ENCODE data around the gene SLAMF6. TPM values are rescaled to one million over a fixed set of nuclear protein-coding genes. Genes with fewer than 3 reads are reported as not detected.
A peak's percentile ranks its signal among the peaks of the same experiment; 100 is the strongest.
"Not testable (repeated sequence)": the region's sequence is repeated elsewhere in the genome, so short reads cannot be mapped to it uniquely, and the experiment has no call there.

Gene SLAMF6
- polyA plus RNA-seq, 10 donors, result 0.09 to 3.0 (median 0.15) TPM; not detected in 1

DNA sequence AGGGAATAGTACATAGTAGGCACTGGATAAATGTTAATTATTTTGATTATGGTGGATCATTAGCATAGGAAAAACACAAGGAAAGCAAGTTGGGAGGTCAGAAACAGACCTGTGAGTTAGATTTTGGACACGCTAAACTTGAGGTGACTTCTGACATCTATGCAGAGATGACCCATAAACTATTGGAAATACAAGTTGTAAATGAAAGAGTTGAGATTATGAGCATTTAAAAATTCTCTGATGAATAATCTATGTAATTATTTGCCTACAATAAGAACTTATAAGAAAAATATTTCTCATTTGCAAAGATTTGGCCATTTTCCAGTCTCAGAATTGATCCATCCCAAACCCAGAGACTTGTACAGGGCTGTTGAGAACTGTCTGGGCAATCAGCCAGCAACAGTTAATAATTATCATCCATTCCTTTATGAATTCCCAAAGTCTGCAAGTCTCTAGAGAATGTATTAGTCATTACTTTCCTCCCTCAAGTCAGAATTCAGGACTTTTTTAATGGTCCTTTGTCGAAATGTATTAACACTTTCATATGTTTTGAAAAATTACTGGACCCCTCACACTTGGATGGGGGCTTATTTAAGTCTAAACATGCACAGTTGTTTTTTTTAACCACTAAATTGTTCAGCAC, 19.4 kb upstream of the SLAMF6 start:
- DNase-seq, result no peak

DNA sequence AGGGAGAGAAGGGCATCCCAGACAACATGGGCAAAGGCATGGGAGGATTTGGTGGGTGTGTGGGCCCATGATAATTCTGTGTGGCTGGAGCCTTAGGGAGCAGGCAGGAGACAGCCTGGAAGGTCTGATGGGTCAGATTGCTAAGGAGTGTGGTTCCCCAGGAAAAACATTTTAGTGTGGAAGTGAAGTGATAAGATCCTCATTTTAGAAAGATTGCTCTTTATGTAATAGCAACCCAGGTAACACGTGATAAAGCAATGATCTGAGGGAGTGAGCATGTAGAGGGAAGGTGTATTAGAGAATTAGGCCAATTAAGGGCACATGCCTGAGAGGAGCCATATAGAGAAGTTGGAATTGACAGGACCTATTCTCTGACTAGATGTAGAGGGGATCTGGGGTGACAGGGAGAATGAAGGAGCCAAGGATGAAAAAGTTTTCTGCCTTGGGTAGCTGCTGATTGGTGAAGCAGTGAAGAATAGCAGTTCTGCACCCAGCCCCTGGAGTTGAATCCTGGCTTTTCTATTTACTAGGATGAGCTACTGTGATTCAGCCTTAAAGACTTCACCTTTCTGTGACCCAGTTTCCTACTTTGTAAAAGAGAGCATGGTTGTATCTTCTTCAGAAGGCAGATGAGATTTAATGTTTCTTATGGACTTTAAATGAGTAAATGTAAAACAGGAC, 18.7 kb upstream of the SLAMF6 start:
- DNase-seq, result no peak

DNA sequence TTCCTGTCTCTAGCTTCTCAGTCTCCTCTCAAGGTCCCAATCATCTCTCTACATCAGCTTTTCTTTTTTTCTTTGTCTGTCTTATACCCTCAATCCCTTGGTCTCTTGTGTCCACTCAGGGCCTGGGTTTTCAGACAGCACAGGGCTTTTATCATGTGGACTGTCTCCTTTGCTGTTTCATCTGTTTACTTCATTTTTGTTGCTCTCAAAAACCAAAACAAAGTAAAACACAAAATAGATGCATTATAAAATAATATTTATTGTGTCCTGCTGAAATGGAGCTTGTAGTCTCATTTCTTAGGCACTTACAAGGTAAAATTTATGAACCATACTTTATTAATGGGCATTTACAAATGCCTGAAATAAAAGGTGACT, 17.8 kb upstream of the SLAMF6 start:
- DNase-seq, result no peak

DNA sequence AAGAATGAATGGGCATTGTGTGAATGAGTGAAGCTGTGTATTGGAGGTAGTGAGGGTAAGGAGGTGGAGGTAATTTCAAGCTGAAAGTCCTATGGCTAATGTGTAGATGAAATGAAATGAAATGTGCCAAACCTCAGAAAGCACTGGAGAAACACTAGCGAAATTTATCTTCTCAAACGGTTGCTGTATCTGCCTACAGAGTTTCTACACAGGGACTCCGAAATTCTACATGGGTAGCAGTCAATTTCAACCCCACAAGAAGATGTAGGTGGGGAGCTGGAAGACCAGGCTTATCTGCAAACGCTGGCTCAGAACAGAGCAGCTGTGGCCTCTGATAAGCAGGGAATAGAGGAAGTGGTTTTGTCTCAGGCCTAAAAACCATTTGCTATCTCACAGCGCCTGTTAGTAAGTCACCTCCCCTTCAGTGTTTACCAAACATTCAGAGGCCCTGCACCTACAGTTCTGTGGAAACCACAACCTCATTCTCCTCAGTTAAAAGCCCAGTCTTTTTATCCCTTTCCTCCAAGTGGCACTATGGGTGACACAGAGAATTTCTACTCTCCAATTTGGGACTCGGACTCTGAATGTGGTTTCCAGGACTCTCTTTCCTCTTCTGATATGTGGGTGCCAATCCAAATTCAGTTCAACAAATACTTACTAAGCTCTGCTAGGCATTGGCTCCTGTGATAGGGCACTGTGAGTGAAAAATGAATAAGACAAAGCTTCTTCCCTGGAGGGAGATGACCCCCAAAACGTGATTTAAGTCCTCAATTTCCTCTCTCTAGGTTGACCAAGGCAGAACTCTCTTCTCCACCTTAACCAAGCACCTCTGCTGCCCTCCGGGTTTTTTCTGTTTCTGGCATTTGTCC, 17.2 kb upstream of the SLAMF6 start:
- peak in 1 of 3 donors; percentile 26 for DNase-seq

DNA sequence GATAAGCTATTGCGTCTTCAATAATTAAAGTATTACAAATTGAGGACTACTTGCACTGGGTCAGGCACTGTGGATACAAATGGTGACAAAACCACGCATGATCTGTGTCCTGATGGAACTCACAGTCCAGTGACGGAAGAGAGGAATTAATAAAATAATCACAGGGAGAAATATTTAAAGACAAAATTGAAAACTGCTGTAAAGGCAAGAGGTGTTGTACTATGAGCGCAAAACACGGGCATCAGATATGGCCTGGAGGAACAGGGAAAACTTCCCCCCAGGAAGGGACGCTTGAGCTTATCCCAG, 16.6 kb upstream of the SLAMF6 start:
- DNase-seq, result no peak

DNA sequence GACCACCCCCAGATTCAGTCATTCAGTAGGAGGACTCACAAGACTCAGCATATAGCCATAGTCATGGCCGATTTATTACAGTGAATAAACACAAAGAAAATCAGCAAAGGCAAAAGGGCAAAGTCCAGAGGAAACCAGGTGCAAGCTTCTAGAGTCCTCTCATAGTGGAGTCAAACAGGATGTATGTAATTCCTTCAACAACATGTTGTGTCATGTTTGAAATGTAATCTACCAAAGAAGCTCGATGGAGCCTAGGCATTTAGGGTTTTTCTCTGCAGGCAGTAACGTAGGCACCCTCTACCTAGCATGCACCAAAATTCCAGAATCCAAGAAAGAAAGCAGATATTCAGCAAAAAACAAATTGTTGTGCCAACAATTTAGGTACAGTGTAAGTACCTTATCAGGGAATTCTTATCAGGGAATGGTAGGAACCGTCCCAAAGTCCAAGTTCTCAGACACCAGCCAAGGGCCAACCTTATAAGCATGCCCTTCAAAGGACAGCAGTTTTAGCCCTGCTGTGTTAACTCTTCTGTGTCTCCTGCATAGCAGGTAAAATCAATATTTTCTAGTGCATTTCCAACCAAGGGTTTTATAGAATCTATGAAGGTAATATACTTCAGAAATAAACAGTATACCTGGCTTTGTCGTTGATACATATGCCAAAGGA, 16.1 kb upstream of the SLAMF6 start:
- no peak for DNase-seq

DNA sequence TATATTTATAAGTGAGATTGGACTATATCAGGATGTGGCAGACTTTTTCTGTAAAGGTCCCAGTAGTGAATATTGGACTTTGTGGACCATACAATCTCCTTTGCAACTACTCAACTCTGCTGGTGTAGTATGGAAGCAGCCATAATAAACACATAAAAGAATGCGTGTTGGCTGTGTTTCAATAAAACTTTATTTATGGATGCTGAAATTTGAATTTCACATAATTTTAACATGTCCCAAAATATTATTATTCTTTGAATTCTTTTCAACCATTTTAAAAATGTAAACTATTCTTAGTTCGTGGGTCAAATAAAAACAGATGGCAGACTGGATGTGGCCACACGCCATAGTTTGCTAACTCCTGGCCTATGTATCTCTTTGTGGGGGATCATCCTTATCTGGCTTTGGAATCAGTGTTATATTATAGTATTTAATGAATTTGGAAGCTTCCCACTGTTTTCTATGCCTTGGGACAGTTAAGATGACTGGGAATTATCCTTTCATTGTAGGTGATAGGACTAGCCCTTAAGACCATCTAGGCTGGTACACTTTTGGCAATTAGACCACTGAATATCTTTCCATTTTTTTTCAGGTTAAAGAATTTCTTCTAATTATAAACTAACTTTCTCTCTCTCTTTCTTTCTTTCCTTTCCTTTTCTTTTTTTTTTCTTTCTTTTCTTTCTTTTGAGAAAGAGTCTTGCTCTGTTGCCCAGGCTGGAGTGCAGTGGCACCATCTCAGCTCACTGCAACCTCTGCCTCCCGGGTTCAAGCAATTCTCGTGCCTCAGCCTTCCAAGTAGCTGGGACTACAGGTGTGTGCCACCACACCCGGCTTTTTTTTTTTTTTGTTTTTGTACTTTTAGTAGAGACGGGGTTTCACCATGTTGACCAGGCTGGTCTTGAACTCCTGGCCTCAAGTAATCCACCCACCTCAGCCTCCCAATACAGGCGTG, 14.9 kb upstream of the SLAMF6 start:
- no peak for DNase-seq

DNA sequence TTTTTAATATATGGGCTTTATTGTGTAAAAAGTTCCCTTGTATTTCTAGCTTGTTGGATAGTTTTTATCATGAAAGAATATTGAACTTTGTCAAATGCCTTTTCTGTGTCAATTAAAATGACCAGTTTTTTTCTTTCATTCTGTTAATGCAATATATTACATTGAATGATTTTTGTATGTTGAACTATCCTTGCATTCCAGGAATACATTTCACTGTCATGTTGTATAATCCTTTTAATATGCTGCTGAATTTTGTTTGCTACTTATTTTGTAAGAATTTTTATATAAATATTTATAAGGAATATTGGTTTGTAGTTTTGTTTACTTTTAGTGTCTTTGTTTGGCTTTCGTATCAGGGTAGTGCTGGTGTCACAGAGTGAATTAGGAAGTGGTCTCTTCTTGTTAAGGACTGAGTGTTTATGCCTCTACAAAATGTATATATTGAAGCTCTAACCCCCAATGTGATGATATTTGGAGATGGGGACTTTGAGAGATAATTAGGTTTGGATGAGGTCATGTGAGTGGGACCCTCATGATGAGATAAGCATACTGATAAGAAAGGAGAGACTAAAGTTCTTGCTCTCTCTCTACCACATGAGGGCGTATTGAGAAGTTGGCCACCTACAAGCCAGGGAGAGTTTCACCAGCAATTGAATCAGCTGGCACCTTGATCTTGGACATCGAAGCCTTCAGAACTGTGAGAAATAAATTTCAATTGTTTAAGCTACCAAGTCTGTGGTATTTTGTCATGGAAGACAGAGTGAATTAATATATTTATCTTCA, 12.0 kb upstream of the SLAMF6 start:
- no peak for DNase-seq

DNA sequence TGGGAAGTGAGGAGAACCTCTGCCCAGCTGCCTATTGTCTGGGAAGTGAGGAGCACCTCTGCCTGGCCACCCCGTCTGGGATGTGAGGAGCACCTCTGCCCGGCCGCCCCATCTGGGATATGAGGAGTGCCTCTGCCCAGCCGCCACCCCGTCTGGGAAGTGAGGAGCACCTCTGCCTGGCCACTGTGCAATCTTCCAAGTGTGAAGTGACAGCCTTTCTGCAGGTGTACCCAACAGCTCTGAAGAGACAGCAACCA, 9.4 kb upstream of the SLAMF6 start:
- not testable (repeated sequence) for DNase-seq

DNA sequence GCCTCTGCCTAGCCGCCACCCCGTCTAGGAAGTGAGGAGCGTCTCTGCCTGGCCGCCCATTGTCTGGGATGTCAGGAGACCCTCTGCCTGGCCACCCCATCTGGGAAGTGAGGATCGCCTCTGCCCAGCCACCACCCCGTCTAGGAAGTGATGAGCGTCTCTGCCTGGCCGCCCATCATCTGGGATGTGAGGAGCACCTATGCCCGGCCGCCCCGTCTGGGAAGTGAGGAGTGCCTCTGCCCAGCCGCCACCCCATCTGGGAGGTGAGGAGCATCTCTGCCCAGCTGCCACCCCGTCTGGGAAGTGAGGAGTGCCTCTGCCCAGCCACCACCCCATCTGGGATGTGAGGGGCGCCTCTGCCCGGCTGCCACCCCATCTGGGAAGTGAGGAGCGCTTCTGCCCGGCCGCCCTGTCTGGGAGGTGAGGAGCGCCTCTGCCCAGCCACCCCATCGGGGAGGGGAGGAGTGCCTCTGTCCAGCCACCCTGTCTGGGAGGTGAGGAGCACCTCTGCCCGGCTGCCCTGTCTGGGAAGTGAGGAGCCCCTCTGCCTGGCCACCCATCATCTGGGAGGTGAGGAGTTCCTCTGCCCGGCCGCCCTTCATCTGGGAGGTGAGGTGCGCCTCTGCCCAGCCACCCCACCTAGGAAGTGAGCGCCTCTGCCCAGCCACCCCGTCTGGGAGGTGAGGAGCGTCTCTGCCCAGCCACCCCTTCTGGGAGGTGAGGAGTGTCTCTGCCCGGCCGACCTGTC, 8.9 kb upstream of the SLAMF6 start:
- not testable (repeated sequence) for DNase-seq

DNA sequence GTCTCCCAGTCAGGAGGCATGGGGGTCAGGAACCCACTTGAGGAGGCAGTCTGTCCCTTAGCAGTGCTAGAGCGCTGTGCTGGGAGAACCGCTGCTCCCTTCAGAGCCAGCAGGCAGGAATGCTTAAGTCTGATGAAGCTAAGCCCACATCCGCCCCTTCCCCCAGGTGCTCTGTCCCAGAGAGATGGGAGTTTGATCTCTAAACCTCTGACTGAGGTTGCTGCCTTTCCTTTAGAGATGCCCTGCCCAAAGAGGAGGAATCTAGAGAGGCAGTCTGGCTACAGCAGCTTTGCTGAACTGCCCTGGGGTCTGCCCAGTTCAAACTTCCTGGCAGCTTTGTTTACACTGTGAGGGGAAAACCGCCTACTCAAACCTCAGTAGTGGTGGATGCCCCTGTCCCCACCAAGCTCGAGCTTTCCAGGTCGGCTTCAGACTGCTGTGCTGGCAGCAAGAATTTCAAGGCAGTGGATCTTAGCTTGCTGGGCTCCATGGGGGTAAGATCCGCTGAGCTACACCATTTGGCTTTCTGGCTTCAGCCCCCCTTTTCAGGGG, 6.4 kb upstream of the SLAMF6 start:
- DNase-seq, result not testable (repeated sequence)

DNA sequence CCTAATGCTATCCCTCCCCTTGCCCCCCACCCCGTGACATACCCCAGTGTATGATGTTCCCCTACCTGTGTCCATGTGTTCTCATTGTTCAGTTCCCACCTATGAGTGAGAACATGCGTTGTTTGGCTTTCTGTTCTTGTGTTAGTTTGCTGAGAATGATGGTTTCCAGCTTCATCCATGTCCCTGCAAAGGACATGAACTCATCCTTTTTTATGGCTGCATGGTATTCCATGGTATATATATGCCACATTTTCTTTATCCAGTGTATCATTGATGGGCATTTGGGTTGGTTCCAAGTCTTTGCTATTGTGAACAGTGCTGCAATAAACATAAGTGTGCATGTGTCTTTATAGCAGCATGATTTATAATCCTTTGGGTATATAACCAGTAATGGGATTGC, 734 bp upstream of the SLAMF6 start:
- not testable (repeated sequence) for DNase-seq

DNA sequence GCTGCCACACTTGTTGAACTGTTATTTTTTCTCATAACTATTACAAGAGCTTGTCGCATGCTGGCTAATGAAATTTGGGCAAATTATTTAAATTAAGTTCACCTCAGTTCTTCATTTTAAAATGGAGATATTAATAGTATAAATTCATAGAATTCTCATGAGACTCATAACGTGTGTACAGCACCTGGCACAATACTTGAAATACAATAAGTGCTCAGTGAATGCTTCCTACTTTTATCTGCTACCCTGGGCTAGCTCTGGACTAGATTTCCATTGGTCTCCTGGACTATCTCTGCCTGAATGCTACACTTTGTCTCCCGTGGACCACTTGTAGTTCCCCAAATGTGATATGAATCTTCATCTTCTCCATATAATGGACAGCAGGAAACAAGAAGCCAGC, 919 bp downstream of the SLAMF6 start:
- no peak for DNase-seq

DNA sequence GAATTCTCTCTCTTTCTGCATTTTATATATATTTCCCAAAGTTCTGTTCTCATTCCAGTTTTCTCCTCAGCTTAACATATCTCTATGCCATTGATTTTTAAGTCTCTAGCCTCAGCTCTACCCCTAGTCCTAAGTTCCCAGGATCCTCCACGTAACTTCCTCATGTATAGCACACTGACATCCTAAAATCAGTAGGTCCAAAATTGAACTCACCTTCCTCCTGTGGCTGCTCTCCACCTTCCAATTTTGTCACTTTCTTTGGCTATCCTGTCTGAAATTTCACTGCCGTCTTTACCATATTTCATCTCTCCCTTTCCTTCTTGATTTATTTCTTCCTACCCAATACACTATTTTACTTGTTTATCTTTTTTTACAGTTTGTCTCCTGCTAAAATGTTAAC, 1.5 kb downstream of the SLAMF6 start:
- no peak for DNase-seq

DNA sequence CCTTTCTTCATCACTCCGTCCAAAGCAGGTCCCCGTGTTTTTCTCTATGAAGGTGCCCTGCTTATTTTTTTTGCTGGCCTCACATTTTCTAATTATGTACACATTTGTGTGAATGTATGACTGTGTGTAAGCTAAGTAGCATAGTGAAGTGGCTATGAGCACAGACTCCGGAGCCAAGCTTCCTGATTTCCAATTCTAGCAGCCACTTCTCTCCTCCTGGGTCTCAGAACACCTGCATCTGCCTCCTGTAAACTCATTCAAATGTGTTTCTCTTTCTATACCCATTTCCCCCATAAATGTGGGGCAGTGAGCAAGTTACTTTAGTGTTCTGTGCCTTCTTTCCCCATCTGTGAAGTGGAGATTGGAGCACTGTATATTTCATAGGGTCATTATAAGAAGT, 2.1 kb downstream of the SLAMF6 start:
- no peak for DNase-seq

DNA sequence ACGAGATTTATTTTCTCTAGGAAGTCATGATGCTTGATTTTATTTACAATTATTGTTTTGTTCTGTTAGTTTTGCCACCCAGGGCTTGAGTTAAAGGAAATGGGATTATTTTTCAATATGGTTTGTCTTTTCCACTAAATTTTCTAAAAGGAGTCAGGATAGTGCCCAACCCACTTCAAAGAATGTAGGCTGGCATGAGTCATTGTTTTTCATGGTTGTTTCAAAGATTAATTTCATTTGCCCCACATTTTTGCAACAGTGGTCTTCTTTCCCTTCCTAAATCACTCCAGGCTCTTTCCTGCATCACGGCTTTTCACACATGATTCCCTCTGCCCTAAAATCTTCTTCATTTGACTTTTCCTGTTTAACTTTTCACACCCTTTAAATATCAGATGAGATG, 2.5 kb downstream of the SLAMF6 start:
- DNase-seq, result no peak

DNA sequence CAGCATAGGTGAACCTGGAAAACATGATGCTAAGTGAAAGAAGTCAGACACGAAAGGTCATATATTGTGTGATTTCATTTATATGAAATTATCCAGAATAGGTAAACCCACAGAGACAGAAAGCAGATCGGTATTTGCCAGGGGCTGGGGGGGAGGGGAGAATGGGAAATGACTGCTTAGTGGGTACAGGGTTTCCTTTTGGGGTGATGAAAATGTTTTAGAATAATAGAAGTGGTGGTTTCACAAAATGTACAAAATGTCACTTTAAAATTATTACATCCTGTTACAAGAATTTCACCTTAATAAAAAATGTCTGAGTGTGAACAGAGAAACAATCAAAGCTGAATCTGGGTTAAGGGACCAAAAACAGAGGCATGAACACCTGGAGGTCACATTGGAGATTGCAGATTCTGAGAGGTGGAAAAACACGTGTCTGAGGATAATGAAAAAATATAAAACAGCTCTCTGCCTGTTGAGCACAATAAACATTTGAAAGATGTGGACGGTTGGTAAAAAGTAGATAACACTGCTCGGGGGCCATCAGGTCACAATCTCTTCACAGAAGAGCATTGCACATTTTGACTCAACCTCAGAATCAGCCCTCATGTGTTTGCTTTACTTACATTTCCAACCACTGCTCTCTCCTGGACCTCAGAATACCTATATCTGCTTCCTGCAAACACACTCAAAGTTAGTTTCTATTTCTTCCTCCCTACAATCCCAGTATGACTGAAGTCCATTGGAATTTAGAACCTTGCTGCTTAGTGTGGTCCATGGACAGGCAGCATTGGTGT, 3.2 kb downstream of the SLAMF6 start:
- DNase-seq, result no peak

DNA sequence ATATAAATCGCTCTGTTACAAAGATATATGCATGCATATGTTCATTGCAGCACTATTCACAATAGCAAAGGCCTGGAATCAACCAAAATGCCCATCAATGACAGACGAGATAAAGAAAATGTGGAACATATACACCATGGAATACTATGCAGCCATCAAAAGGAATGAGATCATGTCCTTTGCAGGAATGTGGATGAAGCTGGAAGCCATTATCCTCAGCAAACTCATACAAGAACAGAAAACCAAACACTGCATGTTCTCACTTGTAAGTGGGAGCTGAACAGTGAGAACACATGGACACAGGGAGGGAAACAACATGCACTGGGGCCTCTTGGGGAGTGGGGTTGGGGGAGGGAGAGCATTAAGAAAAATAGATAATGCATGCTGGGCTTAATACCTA, 5.5 kb downstream of the SLAMF6 start:
- DNase-seq, result not testable (repeated sequence)

DNA sequence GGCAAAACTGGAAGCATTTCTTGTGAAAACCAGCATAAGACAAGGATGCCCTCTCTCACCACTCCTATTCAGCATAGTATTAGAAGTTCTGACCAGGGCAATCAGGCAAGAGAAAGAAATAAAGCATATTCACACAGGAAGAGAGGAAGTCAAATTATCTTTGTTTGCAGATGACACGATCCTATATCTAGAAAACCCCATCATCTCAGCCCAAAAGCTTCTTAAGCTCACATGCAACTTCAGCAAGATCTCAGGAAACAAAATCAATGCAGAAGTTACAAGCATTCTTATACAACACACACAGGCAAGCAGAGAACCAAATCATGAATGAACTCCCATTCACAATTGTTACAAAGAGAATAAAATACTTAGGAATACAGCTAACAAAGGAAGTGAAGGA, 7.1 kb downstream of the SLAMF6 start:
- not testable (repeated sequence) for DNase-seq

All from muscle of back (tissue), 11 donors.